Lower leg skin (tissue), 3 donors: ENCODE data around the gene IMP4.

Experiments used
- POLR2A ChIP-seq, 2 donors: fragments of 450-650 bp; IDR thresholded peaks; one replicate each; pipeline ENCODE4 v1.6.1; 2016 to 2017; ENCODE audit warnings: antibody characterized with exemption in 2 of 2, mild to moderate bottlenecking in 1 of 2, moderate library complexity in 1 of 2
- TF ChIP-seq, protein P1 (sequence below), 3 donors: fragments of 450-650 bp; IDR thresholded peaks; one replicate each; pipeline ENCODE4 v1.5.1; 2016; ENCODE audit warnings: antibody characterized with exemption in 3 of 3, mild to moderate bottlenecking in 3 of 3, moderate library complexity in 2 of 3

DNA sequence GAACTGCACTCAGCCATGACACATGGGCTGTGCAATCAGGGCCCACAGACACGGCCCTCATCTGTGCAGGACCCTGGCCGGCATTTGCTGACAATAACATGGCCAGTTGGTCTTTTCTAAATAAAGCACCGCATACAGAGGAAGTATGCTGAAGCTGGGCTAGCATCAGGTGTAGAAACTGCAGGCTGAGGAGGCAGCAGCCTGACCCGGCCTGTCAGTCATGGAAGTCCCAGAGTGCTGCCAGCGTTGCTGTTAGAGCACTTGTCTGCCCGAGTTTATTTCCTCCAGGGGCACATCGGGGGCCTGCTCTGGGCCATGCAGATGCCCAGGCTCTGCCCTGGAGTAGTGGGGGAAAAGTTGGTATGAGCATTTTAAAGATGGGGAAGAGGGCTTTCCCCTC lies 9.0 kb downstream of the IMP4 start:
- no peak for TF ChIP-seq POLR2A (IDR thresholded peaks at IDR 0.05)
- TF ChIP-seq, protein P1, sequence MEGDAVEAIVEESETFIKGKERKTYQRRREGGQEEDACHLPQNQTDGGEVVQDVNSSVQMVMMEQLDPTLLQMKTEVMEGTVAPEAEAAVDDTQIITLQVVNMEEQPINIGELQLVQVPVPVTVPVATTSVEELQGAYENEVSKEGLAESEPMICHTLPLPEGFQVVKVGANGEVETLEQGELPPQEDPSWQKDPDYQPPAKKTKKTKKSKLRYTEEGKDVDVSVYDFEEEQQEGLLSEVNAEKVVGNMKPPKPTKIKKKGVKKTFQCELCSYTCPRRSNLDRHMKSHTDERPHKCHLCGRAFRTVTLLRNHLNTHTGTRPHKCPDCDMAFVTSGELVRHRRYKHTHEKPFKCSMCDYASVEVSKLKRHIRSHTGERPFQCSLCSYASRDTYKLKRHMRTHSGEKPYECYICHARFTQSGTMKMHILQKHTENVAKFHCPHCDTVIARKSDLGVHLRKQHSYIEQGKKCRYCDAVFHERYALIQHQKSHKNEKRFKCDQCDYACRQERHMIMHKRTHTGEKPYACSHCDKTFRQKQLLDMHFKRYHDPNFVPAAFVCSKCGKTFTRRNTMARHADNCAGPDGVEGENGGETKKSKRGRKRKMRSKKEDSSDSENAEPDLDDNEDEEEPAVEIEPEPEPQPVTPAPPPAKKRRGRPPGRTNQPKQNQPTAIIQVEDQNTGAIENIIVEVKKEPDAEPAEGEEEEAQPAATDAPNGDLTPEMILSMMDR (IDR thresholded peaks at IDR 0.05), result no peak
